Astrocyte of the cerebellum (primary cell): ENCODE measurements around the gene THRB.

Experiments
- DNase-seq: peaks from one replicate; pipeline ENCODE4 v3.0.0-alpha.2; 2011; ENCODE audit warnings: low read depth
- H3K4me3 ChIP-seq: 2 replicates; pipeline ENCODE4 v1.5.1; 2011; ENCODE audit warnings: mild to moderate bottlenecking, low read depth, low read length, moderate library complexity
- in situ Hi-C: cut with HindIII; loops from 2 replicates; pipeline ENCODE4 v1.10.0; 2017; ENCODE audit warnings: low sequenced_read_pairs
- TF ChIP-seq, protein P1 (sequence below): IDR thresholded peaks from 2 replicates; pipeline ENCODE4 v1.5.1; 2012; ENCODE audit warnings: low read length, low read depth, moderate library complexity, mild to moderate bottlenecking; ENCODE audit errors: missing control alignments

The THRB gene

DNA sequence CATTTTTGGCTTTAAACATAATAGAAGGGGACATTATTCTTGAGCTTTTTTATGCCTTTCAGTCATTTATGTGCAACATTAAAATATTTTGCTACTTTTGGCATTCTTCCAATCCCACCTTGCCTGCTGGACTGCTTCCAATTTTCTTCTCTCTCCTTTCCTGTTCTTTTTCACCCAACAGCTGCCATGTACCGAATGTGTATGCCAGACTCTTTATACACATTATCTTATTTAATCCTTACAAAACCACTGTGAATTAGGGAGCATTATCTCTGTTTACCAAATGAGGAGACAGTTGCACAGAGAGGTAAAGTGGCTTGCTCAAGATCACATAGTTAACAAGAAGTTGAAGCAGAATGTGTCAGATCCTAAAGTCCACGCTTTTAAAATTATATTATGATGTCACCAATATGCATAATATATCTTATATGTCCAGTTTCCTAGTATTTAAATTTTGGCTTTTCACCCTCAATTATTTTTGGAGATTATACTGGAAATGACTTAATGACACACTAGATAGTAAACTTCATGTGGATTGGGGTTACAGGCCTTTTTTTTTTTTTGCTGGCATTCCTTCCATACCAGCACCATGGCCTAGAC, 231.5 kb downstream of the THRB start:
- DNase-seq: no peak
- in situ Hi-C loops: loop anchor here (5.0 to 10.0 kb wide), 2 partner anchors 34 to 422 kb away; no protein-coding TSS in a partner anchor
- TF ChIP-seq, protein P1, sequence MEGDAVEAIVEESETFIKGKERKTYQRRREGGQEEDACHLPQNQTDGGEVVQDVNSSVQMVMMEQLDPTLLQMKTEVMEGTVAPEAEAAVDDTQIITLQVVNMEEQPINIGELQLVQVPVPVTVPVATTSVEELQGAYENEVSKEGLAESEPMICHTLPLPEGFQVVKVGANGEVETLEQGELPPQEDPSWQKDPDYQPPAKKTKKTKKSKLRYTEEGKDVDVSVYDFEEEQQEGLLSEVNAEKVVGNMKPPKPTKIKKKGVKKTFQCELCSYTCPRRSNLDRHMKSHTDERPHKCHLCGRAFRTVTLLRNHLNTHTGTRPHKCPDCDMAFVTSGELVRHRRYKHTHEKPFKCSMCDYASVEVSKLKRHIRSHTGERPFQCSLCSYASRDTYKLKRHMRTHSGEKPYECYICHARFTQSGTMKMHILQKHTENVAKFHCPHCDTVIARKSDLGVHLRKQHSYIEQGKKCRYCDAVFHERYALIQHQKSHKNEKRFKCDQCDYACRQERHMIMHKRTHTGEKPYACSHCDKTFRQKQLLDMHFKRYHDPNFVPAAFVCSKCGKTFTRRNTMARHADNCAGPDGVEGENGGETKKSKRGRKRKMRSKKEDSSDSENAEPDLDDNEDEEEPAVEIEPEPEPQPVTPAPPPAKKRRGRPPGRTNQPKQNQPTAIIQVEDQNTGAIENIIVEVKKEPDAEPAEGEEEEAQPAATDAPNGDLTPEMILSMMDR: no peak

DNA sequence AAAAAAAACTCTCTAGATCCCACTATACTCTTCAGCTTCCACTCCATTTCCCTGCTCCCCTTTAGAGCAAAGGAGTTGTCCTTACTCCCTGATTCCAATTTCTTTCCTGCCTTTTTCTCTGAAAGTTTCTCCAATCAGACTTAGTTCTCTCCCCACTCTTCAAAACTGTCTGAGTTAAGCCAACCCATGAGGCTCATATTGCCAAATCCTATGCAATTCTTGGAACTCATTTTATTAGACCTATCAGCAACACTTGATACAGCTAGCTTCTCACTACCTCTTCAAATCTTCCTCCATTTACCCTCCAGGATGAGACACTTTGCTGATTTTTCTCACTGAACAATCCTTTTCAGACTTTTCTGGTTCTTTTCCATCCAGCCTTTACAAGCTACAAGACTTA, 233.1 kb downstream of the THRB start:
- H3K4me3 ChIP-seq: no peak overlapping the region
- TF ChIP-seq, protein P1: no peak
- in situ Hi-C loops: loop anchor here (5.0 to 10.0 kb wide), 2 partner anchors 36 to 423 kb away; no protein-coding TSS in a partner anchor
- no peak for DNase-seq

More for the DNA sequence above, 231.5 kb downstream of the THRB start:
- no peak overlapping the region for H3K4me3 ChIP-seq

DNA sequence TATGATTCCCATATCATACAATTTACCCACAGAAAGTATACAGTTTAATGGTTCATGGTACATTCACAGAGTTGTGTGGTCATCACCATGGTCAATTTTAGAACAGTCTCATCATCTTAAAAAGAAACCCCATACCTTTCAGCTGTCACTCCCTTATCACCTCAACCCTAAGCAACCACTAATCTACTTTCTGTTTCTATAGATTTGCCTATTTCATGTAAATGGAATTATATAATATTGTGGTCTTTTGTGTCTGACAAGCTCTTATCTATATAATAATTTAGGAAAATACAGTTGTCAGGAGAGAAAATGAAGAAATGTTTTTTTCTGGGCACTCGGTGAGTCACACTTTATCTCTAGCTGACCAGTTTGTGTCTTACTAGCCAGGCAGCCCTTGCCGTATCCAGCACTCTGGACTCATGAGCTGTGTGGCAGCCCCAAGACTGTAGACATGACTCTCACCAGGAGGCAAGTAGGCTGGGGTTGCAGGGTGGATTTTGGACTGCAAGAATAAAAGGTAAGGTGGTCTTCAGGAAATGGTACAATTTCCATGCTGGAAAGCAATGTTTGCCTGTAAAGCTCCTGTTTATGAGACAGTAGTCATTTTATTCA, 234.6 kb downstream of the THRB start:
- in situ Hi-C loops: loop anchor here (5.0 to 10.0 kb wide), 2 partner anchors 37 to 425 kb away; no protein-coding TSS in a partner anchor
- DNase-seq: no peak
- H3K4me3 ChIP-seq: no peak overlapping the region
- TF ChIP-seq, protein P1: no peak

DNA sequence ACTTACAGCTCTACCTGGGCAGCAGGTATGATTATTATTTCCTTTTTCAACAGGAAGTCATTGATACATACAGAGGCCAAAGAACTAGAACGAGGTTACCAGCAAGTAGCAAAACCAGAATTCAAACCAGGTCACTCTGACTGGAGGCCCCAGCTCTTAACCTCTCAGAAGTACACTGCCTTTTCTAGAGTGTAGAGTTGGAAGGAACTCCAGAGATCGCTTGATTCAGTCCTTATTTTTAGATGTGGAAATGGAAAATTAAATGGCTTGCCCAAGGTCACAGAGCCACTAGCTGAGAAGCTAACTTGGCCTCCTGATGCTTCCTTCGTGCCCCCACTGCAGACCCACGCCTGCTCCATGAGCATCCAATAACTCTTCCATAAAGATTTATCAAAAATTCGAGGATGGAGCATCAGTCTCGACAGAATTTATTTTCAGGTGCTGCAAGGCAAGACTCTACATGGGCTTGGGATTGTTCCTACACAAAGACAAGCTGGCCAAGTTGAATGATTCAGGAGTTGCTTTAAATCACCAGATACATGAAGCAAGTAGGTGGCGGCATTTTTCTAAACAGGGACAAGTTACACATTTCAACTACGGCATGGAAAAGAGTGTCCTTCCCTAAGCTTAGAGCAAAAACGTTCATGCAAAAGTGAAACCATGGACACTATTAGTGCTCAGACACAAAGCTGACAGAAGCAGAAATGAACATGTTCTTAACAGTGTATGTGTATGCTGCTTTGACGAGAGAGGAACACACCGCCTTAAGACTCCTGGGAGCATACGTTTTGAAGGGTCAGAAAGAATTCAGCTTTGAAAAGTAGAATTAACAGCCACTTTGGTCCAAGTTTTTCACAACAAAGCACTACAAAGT, 235.7 kb downstream of the THRB start:
- in situ Hi-C loops: no loop called here
- no peak overlapping the region for H3K4me3 ChIP-seq
- TF ChIP-seq, protein P1: no peak
- DNase-seq: no peak

DNA sequence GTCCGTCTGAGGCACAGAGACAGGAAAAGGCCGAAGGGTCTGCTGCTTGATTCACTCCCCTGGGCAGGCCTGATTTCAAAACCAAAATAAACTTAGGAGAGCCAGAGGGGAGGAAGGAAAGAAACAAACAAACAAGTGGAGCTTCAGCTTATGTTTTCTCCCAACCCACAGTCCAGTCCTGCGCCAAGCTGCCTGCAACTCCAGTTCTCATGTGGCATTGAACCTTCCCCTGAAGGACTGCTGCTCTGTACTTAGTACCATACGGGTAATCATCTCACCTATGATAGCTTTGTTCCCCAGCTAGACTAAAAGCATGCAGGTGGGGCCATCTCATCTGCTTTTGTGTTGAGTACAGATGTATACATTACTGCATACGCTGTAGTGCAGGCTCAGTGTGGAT, 236.4 kb downstream of the THRB start:
- H3K4me3 ChIP-seq: no peak overlapping the region
- in situ Hi-C loops: no loop called here
- TF ChIP-seq, protein P1: no peak
- no peak for DNase-seq

DNA sequence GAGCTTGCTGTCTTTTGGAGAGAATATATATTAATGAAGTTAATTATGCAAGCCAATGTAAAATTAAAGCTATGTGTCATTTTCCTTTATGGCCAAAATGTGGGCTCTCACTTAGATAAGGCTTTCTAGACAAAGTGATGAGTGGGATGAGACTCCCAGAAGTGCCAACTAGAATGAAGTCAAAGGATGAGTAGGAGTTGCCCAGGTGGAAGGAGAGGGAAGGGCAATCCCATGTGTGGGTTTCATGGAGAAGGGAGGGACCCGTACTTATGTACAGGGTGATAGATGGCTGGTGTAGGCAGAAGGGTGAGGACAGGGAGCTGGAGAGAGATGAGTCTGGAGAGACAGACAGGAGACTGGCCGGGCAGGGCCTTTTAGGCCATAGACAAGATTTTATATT, 239.2 kb downstream of the THRB start:
- TF ChIP-seq, protein P1: no peak
- no peak for DNase-seq
- no peak overlapping the region for H3K4me3 ChIP-seq
- in situ Hi-C loops: no loop called here
